ENCODE data around the gene VMO1. TPM values are rescaled to one million over a fixed set of nuclear protein-coding genes. Genes with fewer than 3 reads are reported as not detected.
A peak's percentile ranks its signal among the peaks of the same experiment; 100 is the strongest.

Gene VMO1
- polyA plus RNA-seq, 3 donors, result 0.54 to 2.1 (median 0.79) TPM

- H3K36me3 ChIP-seq (replicated peaks in 1 of 2; ENCODE audit: control insufficient read depth in 1 of 2, insufficient read depth in 2 of 2, low read length in 2 of 2), result peaks cover 16 to 20% of the 10 kb centered on the region in 2 donors
- no peaks in the 10 kb centered on the region for H3K9me3 ChIP-seq (replicated peaks in 1 of 2; ENCODE audit: control insufficient read depth in 1 of 2, insufficient read depth in 1 of 2, low read length in 2 of 2)
- H3K4me2 ChIP-seq (replicated peaks; ENCODE audit: extremely low read depth, low read length, poor library complexity, severe bottlenecking), result peak overlapping the region; percentile 92
- Mint-ChIP-seq H3K27ac (peak overlapping the region in 5 of 7 donors; percentile 69 to 97 (median 89)), H3K4me3 (no peak overlapping the region), H3K36me3 (peaks cover 15 to 22% of the 10 kb centered on the region in 2 donors), H3K9me3 (peaks cover 0 to 3% (median 0%) of the 10 kb centered on the region in 7 donors), H3K27me3 (ENCODE audit: low read depth in 3 of 3) (peaks cover 10 to 23% (median 22%) of the 10 kb centered on the region in 3 donors), H3K4me1 (peaks cover 23% of the 10 kb centered on the region)
- TF ChIP-seq, protein P1, sequence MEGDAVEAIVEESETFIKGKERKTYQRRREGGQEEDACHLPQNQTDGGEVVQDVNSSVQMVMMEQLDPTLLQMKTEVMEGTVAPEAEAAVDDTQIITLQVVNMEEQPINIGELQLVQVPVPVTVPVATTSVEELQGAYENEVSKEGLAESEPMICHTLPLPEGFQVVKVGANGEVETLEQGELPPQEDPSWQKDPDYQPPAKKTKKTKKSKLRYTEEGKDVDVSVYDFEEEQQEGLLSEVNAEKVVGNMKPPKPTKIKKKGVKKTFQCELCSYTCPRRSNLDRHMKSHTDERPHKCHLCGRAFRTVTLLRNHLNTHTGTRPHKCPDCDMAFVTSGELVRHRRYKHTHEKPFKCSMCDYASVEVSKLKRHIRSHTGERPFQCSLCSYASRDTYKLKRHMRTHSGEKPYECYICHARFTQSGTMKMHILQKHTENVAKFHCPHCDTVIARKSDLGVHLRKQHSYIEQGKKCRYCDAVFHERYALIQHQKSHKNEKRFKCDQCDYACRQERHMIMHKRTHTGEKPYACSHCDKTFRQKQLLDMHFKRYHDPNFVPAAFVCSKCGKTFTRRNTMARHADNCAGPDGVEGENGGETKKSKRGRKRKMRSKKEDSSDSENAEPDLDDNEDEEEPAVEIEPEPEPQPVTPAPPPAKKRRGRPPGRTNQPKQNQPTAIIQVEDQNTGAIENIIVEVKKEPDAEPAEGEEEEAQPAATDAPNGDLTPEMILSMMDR (IDR thresholded peaks at IDR 0.05), result no peak
- peaks cover 0 to 9% of the 10 kb centered on the region in 2 donors for H3K27me3 ChIP-seq (ENCODE audit: control insufficient read depth in 2 of 2, insufficient read depth in 2 of 2, low read length in 2 of 2)
- no peak for DNase-seq
- H3K9ac ChIP-seq (ENCODE audit: insufficient read depth, low read length, poor library complexity, severe bottlenecking), result no peak overlapping the region
- intact Hi-C loops (cut with micrococcal nuclease), result loop anchor here (5.0 to 10.0 kb wide), 4 partner anchors 42 to 83 kb away; partner anchors contain the start of genes ARRB2 (in 1 of the 2) and MED11 (in 1 of the 2)
- H3K4me1 ChIP-seq (ENCODE audit: control insufficient read depth in 1 of 2, insufficient read depth in 2 of 2, low read length in 2 of 2), result peaks cover 21 to 27% of the 10 kb centered on the region in 2 donors
- H4K20me1 ChIP-seq (ENCODE audit: insufficient read depth, low read length), result no peaks in the 10 kb centered on the region
- H3K4me3 ChIP-seq (replicated peaks in 1 of 3; ENCODE audit: low read depth in 2 of 3, low read length in 3 of 3), result no peak overlapping the region
- no CpG with 5 or more reads among the region's 1 CpG for WGBS (ENCODE audit: insufficient coverage)
- H3K79me2 ChIP-seq (ENCODE audit: insufficient read depth, low read length), result peaks cover 15% of the 10 kb centered on the region
- peak overlapping the region; percentile 55 for H2AFZ ChIP-seq (ENCODE audit: insufficient read depth, low read depth, low read length, poor library complexity, severe bottlenecking)
- no peak overlapping the region for H3K27ac ChIP-seq (ENCODE audit: low read depth in 1 of 2, low read length in 2 of 2)
Observed at GRCh38 chr17:4795168-4795567, 9.0 kb upstream of the VMO1 start.

DNA sequence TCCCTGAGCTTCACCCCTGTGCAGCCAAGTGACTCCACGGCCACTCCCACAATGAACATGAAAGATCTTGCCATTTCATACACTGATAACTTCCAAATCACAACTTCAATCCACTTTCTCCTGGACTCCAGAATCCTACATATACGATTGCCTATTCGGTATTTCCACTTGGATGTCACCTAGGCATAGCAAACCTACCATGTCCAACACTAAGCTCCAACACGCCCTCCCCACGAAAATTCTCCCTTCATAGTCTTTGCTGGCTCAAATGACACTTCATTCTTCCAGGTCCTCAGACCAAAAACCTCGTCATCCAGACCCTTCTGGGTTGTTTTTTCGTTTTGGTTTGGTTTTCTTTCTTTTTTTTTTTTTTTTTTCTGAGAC lies 4.5 kb upstream of the VMO1 start:
- Mint-ChIP-seq H3K27me3 (ENCODE audit: low read depth in 3 of 3) (peaks cover 45 to 64% (median 59%) of the 10 kb centered on the region in 3 donors), H3K4me1 (peaks cover 40% of the 10 kb centered on the region), H3K9me3 (peaks cover 0 to 19% (median 6%) of the 10 kb centered on the region in 7 donors), H3K36me3 (peaks cover 10 to 16% of the 10 kb centered on the region in 2 donors), H3K4me3 (peak overlapping the region; percentile 80 to 91), H3K27ac (peak overlapping the region; percentile 89 to 98 (median 96))
- peaks cover 0 to 7% of the 10 kb centered on the region in 2 donors for H3K9me3 ChIP-seq (replicated peaks in 1 of 2; ENCODE audit: control insufficient read depth in 1 of 2, insufficient read depth in 1 of 2, low read length in 2 of 2)
- peak overlapping the region; percentile 79 for H3K4me2 ChIP-seq (replicated peaks; ENCODE audit: extremely low read depth, low read length, poor library complexity, severe bottlenecking)
- peaks cover 3% of the 10 kb centered on the region for H4K20me1 ChIP-seq (ENCODE audit: insufficient read depth, low read length)
- WGBS (ENCODE audit: insufficient coverage), result 88% methylated on average over 3 of the region's 7 CpGs
- H3K4me1 ChIP-seq (ENCODE audit: control insufficient read depth in 1 of 2, insufficient read depth in 2 of 2, low read length in 2 of 2), result peaks cover 37 to 47% of the 10 kb centered on the region in 2 donors
- H3K27me3 ChIP-seq (ENCODE audit: control insufficient read depth in 2 of 2, insufficient read depth in 2 of 2, low read length in 2 of 2), result peaks cover 20 to 46% of the 10 kb centered on the region in 2 donors
- TF ChIP-seq, protein P1 (IDR thresholded peaks at IDR 0.05), result no peak
- peak overlapping the region; percentile 88 for H3K9ac ChIP-seq (ENCODE audit: insufficient read depth, low read length, poor library complexity, severe bottlenecking)
- peak overlapping the region in 2 of 3 experiments; percentile 39 to 76 for H3K4me3 ChIP-seq (replicated peaks in 1 of 3; ENCODE audit: low read depth in 2 of 3, low read length in 3 of 3)
- peak overlapping the region; percentile 67 to 91 for H3K27ac ChIP-seq (ENCODE audit: low read depth in 1 of 2, low read length in 2 of 2)
- H3K79me2 ChIP-seq (ENCODE audit: insufficient read depth, low read length), result no peaks in the 10 kb centered on the region
- H3K36me3 ChIP-seq (replicated peaks in 1 of 2; ENCODE audit: control insufficient read depth in 1 of 2, insufficient read depth in 2 of 2, low read length in 2 of 2), result no peaks in the 10 kb centered on the region
- intact Hi-C loops (cut with micrococcal nuclease), result loop anchor here (2.0 to 10.0 kb wide), 3 partner anchors 52 to 78 kb away; partner anchors contain the start of genes ARRB2 (in 1 of the 2), CXCL16 (in 1 of the 2) and ZMYND15 (in 1 of the 2)
- DNase-seq, result no peak
- peak overlapping the region; percentile 67 for H2AFZ ChIP-seq (ENCODE audit: insufficient read depth, low read depth, low read length, poor library complexity, severe bottlenecking)
